HepG2 (cell line): ENCODE data around the gene RAB3D. TPM values are rescaled to one million over a fixed set of nuclear protein-coding genes. Genes with fewer than 3 reads are reported as not detected.

ENCODE experiments used
- ATAC-seq: fragments of 200-7000 bp; cut with Tn5 transposase; 3 replicates; pipeline ENCODE4 v1.9.1; 2020; ENCODE audit warnings: mild to moderate bottlenecking, moderate library complexity
- BruUV-seq: library from RNA; stranded (reverse); fragments of 400-500 nt; replicated peaks from 2 replicates; lab custom pipeline; 2021; lab: Mats Ljungman, UMichigan
- CTCF ChIA-PET: fragments of 300-600 bp; formaldehyde crosslinking; extraction: SDS; loops from one replicate; lab custom pipeline; 2021; ENCODE audit warnings: low total read pairs, inconsistent platforms, low intra/inter-chr PET ratio; lab: Yijun Ruan, JAX
- POLR2A ChIA-PET: fragments of 350-600 bp; sonication (Branson Sonifier 250); formaldehyde crosslinking; loops from one replicate; lab custom pipeline; 2020; ENCODE audit warnings: antibody characterized with exemption, inconsistent platforms; lab: Yijun Ruan, JAX
- DNase-seq: peaks from one replicate; pipeline ENCODE4 v3.0.0-alpha.2; 2015; ENCODE audit warnings: low spot score
- FAIRE-seq: peaks from 3 replicates; lab custom pipeline; 2011; peaks lifted over from hg19 to GRCh38; lab: Jason Lieb, UNC
- H2AFZ ChIP-seq: one replicate; pipeline ENCODE4 v1.6.1; 2011; ENCODE audit warnings: low read length, inconsistent platforms
- H3K27ac ChIP-seq: fragments of 300-600 bp; 3 replicates; pipeline ENCODE4 v1.8.0; 2011; ENCODE audit warnings: mixed run types, mild to moderate bottlenecking, mixed read lengths, low read length, inconsistent platforms; ENCODE audit not compliant: insufficient read depth; ENCODE audit errors: extremely low read length
- H3K27me3 ChIP-seq, 2 experiments: fragments of 200-600 bp in 1 of 2; 2 replicates in 1 of 2; 3 replicates in 1 of 2; pipeline versions ENCODE4 v1.6.0 to v1.8.0; 2011; ENCODE audit warnings: low read length in 2 of 2, mild to moderate bottlenecking in 2 of 2, moderate library complexity in 2 of 2, inconsistent platforms in 1 of 2; ENCODE audit not compliant: insufficient read depth in 2 of 2, control insufficient read depth in 1 of 2
- H3K36me3 ChIP-seq, 2 experiments: fragments of 200-600 bp in 1 of 2; replicated peaks in 1 of 2; 2 replicates in 1 of 2; 3 replicates in 1 of 2; pipeline versions ENCODE4 v1.5.1 to v1.8.0; 2011; ENCODE audit warnings: low read length in 2 of 2, inconsistent platforms in 1 of 2; ENCODE audit not compliant: insufficient read depth in 2 of 2, control insufficient read depth in 1 of 2
- H3K4me1 ChIP-seq: 2 replicates; pipeline ENCODE4 v1.5.1; 2012; ENCODE audit warnings: low read length, inconsistent platforms; ENCODE audit not compliant: insufficient read depth
- H3K4me2 ChIP-seq: 2 replicates; pipeline ENCODE4 v1.6.0; 2011; ENCODE audit warnings: low read depth, low read length, inconsistent platforms
- H3K4me3 ChIP-seq, 3 experiments: fragments of 200-600 bp in 1 of 3; sonication (generic), shearing (Covaris generic) in 1 of 3; replicated peaks in 1 of 3; 2 replicates each; pipeline ENCODE4 v1.5.1; 2011 to 2016; ENCODE audit warnings: low read length in 3 of 3, inconsistent platforms in 2 of 3, low read depth in 2 of 3, mild to moderate bottlenecking in 2 of 3, control low read depth in 1 of 3, mixed read lengths in 1 of 3; ENCODE audit not compliant: insufficient read depth in 1 of 3
- H3K79me2 ChIP-seq: one replicate; pipeline ENCODE4 v1.6.1; 2011; ENCODE audit warnings: low read length, inconsistent platforms; ENCODE audit not compliant: insufficient read depth
- H3K9ac ChIP-seq: 2 replicates; pipeline ENCODE4 v1.6.0; 2011; ENCODE audit warnings: mild to moderate bottlenecking, low read depth, low read length, inconsistent platforms; ENCODE audit not compliant: insufficient read depth
- H3K9me3 ChIP-seq: 2 replicates; pipeline ENCODE4 v1.5.1; 2012; ENCODE audit warnings: mild to moderate bottlenecking, low read length
- H4K20me1 ChIP-seq: 2 replicates; pipeline ENCODE4 v1.6.0; 2011; ENCODE audit warnings: inconsistent platforms, mild to moderate bottlenecking, low read length, moderate library complexity; ENCODE audit not compliant: insufficient read depth
- AHR ChIP-seq: IDR thresholded peaks from 2 replicates; pipeline ENCODE4 v1.6.1; 2018; ENCODE audit warnings: missing genetic modification reagents, missing compliant biosample characterization
- ATAD3A ChIP-seq: sonication (generic); formaldehyde crosslinking; IDR thresholded peaks from 2 replicates; pipeline ENCODE4 v1.4.0; 2020; ENCODE audit warnings: missing genetic modification reagents
- CCDC6 ChIP-seq: sonication (generic); formaldehyde crosslinking; IDR thresholded peaks from 2 replicates; pipeline ENCODE4 v1.8.1; 2022; ENCODE audit warnings: mild to moderate bottlenecking, missing genetic modification reagents, moderate library complexity
- MXI1 ChIP-seq: IDR thresholded peaks from 3 replicates; pipeline ENCODE4 v1.6.1; 2012; ENCODE audit warnings: low read depth, low read length, inconsistent platforms, borderline replicate concordance
- NR2F6 ChIP-seq, 2 experiments: IDR thresholded peaks; 2 replicates each; pipeline ENCODE4 v1.6.1; 2016; ENCODE audit warnings: antibody characterized with exemption in 1 of 2, mild to moderate bottlenecking in 1 of 2
- ZNF232 ChIP-seq: sonication (generic); formaldehyde crosslinking; IDR thresholded peaks from 2 replicates; pipeline ENCODE4 v1.4.0; 2020; ENCODE audit warnings: missing genetic modification reagents, borderline replicate concordance
- ZNF260 ChIP-seq: sonication (generic); formaldehyde crosslinking; IDR thresholded peaks from 2 replicates; pipeline ENCODE4 v1.4.0; 2020; ENCODE audit warnings: missing genetic modification reagents, low read depth, mild to moderate bottlenecking, borderline replicate concordance
- ZNF644 ChIP-seq: IDR thresholded peaks from 2 replicates; pipeline ENCODE4 v1.6.1; 2016; ENCODE audit warnings: low read depth
- WGBS: methylation state at CpG from one replicate; pipeline ENCODE4 v1.1.6; 2017; ENCODE audit warnings: low lambda C conversion rate; 5-methylcytosine and 5-hydroxymethylcytosine counted together
- in situ Hi-C: cut with HindIII; loops from 2 replicates; pipeline ENCODE4 v1.10.0; 2017; ENCODE audit warnings: low pct_unique_long_range_greater_than_20kb; ENCODE audit not compliant: extremely low pct_ligation_motif_present
- intact Hi-C: fragments of 100-400 bp; cut with micrococcal nuclease; formaldehyde crosslinking; loops from one replicate; pipeline ENCODE4 v1.10.0; 2022; ENCODE audit not compliant: unreplicated experiment
- polyA plus RNA-seq, 8 experiments: library from polyadenylated mRNA; depleted of rRNA in 3 of 8; stranded (reverse) in 7 of 8; unstranded in 1 of 8; fragments of >200 nt; fragmentation: Illumina TruSeq in 4 of 8; extraction: Trizol in 4 of 8; gene quantifications; 2 replicates each; pipeline versions ENCODE4 v1.2.1 to v1.2.3, GENCODE V29; 2011 to 2016; ENCODE audit warnings: low read depth in 4 of 8, missing spikeins in 1 of 8, mixed read lengths in 1 of 8; ENCODE audit not compliant: insufficient read depth in 1 of 8
- total RNA-seq, 5 experiments: library from RNA; depleted of rRNA; stranded (reverse); fragments of >200 nt; fragmentation: Illumina TruSeq; extraction: Trizol; gene quantifications; 2 replicates each; pipeline ENCODE4 v1.2.3, GENCODE V29; 2016; ENCODE audit warnings: low read depth in 1 of 5
- TF ChIP-seq, protein P1 (sequence below): sonication (generic); formaldehyde crosslinking; IDR thresholded peaks from 2 replicates; pipeline ENCODE4 v1.5.1; 2020; ENCODE audit warnings: mild to moderate bottlenecking, missing genetic modification reagents, moderate library complexity
- TF ChIP-seq, protein P2 (sequence below): IDR thresholded peaks from 2 replicates; pipeline ENCODE4 v1.6.1; 2016; ENCODE audit warnings: missing genetic modification reagents, missing compliant biosample characterization
- TF ChIP-seq, protein P3 (sequence below): sonication (generic); formaldehyde crosslinking; IDR thresholded peaks from 2 replicates; pipeline ENCODE4 v1.4.0; 2020; ENCODE audit warnings: missing genetic modification reagents

The RAB3D gene
- total and polyA plus RNA-seq, 2 of the 13 experiments (the other 11 are each of a cell fraction or from before 2014, with no cell fraction given): 2.0 to 16.1 TPM

- H3K9me3 ChIP-seq: no peaks in the 10 kb centered on the region
- no peak overlapping the region for H3K4me3 ChIP-seq
- intact Hi-C loops (no loop called here), in situ Hi-C loops (no loop called here)
- ChIA-PET POLR2A (no interaction called here), CTCF (no interaction called here)
- H3K36me3 ChIP-seq: peaks cover 5 to 10% of the 10 kb centered on the region in 2 experiments; a peak in 3 of 5 replicates
- no peak overlapping the region for H2AFZ ChIP-seq
- H3K79me2 ChIP-seq: no peaks in the 10 kb centered on the region
- 96% methylated on average over 24 of the region's 28 CpGs for WGBS
- no TSS peak for BruUV-seq
- H3K27ac ChIP-seq: no peak overlapping the region
- FAIRE-seq: no peak
- no peak for ATAC-seq
- H3K4me2 ChIP-seq: no peak overlapping the region
- no peak overlapping the region for H3K9ac ChIP-seq
- H3K27me3 ChIP-seq: no peaks in the 10 kb centered on the region
- no peak for DNase-seq
- TF ChIP-seq, protein P1, sequence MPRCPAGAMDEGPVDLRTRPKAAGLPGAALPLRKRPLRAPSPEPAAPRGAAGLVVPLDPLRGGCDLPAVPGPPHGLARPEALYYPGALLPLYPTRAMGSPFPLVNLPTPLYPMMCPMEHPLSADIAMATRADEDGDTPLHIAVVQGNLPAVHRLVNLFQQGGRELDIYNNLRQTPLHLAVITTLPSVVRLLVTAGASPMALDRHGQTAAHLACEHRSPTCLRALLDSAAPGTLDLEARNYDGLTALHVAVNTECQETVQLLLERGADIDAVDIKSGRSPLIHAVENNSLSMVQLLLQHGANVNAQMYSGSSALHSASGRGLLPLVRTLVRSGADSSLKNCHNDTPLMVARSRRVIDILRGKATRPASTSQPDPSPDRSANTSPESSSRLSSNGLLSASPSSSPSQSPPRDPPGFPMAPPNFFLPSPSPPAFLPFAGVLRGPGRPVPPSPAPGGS (CRISPR knock-in tag): no peak
- TF ChIP-seq MXI1 (no peak), ZNF644 (no peak), ATAD3A (CRISPR knock-in tag) (no peak), AHR (no peak), ZNF232 (no peak), NR2F6 (IDR thresholded peaks at IDR 0.05) (no peak), NR2F6 (CRISPR knock-in tag; IDR thresholded peaks at IDR 0.05) (no peak), CCDC6 (CRISPR knock-in tag) (no peak), ZNF260 (no peak)
- TF ChIP-seq, protein P2, sequence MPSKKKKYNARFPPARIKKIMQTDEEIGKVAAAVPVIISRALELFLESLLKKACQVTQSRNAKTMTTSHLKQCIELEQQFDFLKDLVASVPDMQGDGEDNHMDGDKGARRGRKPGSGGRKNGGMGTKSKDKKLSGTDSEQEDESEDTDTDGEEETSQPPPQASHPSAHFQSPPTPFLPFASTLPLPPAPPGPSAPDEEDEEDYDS (CRISPR knock-in tag): no peak
- TF ChIP-seq, protein P3, sequence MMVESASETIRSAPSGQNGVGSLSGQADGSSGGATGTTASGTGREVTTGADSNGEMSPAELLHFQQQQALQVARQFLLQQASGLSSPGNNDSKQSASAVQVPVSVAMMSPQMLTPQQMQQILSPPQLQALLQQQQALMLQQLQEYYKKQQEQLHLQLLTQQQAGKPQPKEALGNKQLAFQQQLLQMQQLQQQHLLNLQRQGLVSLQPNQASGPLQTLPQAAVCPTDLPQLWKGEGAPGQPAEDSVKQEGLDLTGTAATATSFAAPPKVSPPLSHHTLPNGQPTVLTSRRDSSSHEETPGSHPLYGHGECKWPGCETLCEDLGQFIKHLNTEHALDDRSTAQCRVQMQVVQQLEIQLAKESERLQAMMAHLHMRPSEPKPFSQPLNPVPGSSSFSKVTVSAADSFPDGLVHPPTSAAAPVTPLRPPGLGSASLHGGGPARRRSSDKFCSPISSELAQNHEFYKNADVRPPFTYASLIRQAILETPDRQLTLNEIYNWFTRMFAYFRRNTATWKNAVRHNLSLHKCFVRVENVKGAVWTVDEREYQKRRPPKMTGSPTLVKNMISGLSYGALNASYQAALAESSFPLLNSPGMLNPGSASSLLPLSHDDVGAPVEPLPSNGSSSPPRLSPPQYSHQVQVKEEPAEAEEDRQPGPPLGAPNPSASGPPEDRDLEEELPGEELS (CRISPR knock-in tag): no peak
- H4K20me1 ChIP-seq: no peaks in the 10 kb centered on the region
- 0 out of 2 replicates have a peak, but pooled peaks cover 4% of the 10 kb centered on the region for H3K4me1 ChIP-seq
These were observed 24.9 kb upstream of the RAB3D start for GRCh38 chr19:11364296-11364904.
